ENCODE measurements around the gene PRDX5. TPM values are rescaled to one million over a fixed set of nuclear protein-coding genes. Genes with fewer than 3 reads are reported as not detected.
A peak's percentile ranks its signal among the peaks of the same experiment; 100 is the strongest.

PRDX5 gene
- total and polyA plus RNA-seq, 9 of the 15 experiments (the other 6 are each of a cell fraction or from before 2014, with no cell fraction given), result 40.8 to 327 (median 204) TPM

- TF ChIP-seq KAT2B (IDR thresholded peaks at IDR 0.05; ENCODE audit: low read depth, low read length) (no peak), HMG20B (CRISPR knock-in tag; IDR thresholded peaks at IDR 0.05) (no peak), HNRNPL (IDR thresholded peaks at IDR 0.05; ENCODE audit: low read depth, low read length) (no peak), SAP30 (IDR thresholded peaks at IDR 0.05; ENCODE audit: borderline replicate concordance, insufficient read depth, low read depth, low read length, poor library complexity, severe bottlenecking) (peak; percentile 56), MBD1 (CRISPR knock-in tag; IDR thresholded peaks at IDR 0.05) (no peak), TBL1XR1 (IDR thresholded peaks at IDR 0.05; ENCODE audit: low read length in 2 of 2) (peak in 1 of 2 experiments; percentile 35; a peak in 1 of 4 replicates), FOXA1 (IDR thresholded peaks at IDR 0.05; ENCODE audit: borderline replicate concordance) (no peak), E4F1 (CRISPR knock-in tag; IDR thresholded peaks at IDR 0.05; ENCODE audit: borderline replicate concordance) (no peak), ARID4B (CRISPR knock-in tag; IDR thresholded peaks at IDR 0.05) (peak; percentile 73), EWSR1 (IDR thresholded peaks at IDR 0.05; ENCODE audit: borderline replicate concordance, low read depth, partially characterized antibody) (no peak), CBX2 (IDR thresholded peaks at IDR 0.05; ENCODE audit: insufficient read depth, low read length, poor library complexity, severe bottlenecking) (no peak), ZNF175 (CRISPR knock-in tag; IDR thresholded peaks at IDR 0.05; ENCODE audit: low read depth) (no peak), TEAD4 (IDR thresholded peaks at IDR 0.05; ENCODE audit: low read length) (no peak), TEAD4 (CRISPR knock-in tag; IDR thresholded peaks at IDR 0.05; ENCODE audit: borderline replicate concordance) (no peak), MED1 (CRISPR knock-in tag; IDR thresholded peaks at IDR 0.05; ENCODE audit: borderline replicate concordance) (no peak), MIER1 (IDR thresholded peaks at IDR 0.05; ENCODE audit: low read depth) (no peak), E2F3 (CRISPR knock-in tag; IDR thresholded peaks at IDR 0.05) (no peak), SIRT6 (IDR thresholded peaks at IDR 0.05; ENCODE audit: low read depth, low read length) (no peak), PHB (CRISPR knock-in tag; IDR thresholded peaks at IDR 0.05) (no peak)
Observed at GRCh38 chr11:64305691-64306562, 12.0 kb upstream of the PRDX5 start (continued).
